GM23338 (cell line): Measurements from ENCODE around the gene ERC2. TPM values are rescaled to one million over a fixed set of nuclear protein-coding genes. Genes with fewer than 3 reads are reported as not detected.

Experiments used
- ATAC-seq: fragments of 200-7000 bp; cut with Tn5 transposase; 3 replicates; pipeline ENCODE4 v1.9.1; 2020
- DNase-seq: peaks from one replicate; pipeline ENCODE4 v3.0.0-alpha.2; 2015; ENCODE audit warnings: low spot score
- H2AFZ ChIP-seq: fragments of 200-600 bp; sonication (generic); 2 replicates; pipeline ENCODE4 v1.8.0; 2016; ENCODE audit warnings: antibody characterized with exemption, mild to moderate bottlenecking, moderate library complexity
- H3F3A ChIP-seq: fragments of 200-600 bp; sonication (generic); replicated peaks from 2 replicates; pipeline ENCODE4 v1.8.0; 2017; ENCODE audit warnings: antibody characterized with exemption, mixed run types, low read depth
- H3K27ac ChIP-seq: fragments of 200-600 bp; sonication (generic); 2 replicates; pipeline ENCODE4 v1.6.1; 2016; ENCODE audit warnings: low read depth
- H3K27me3 ChIP-seq: fragments of 200-600 bp; sonication (generic); 2 replicates; pipeline ENCODE4 v1.8.0; 2016; ENCODE audit warnings: mild to moderate bottlenecking, mixed run types, moderate library complexity; ENCODE audit not compliant: insufficient read depth
- H3K36me3 ChIP-seq: fragments of 200-600 bp; sonication (generic); 2 replicates; pipeline ENCODE4 v1.8.0; 2016; ENCODE audit warnings: mild to moderate bottlenecking; ENCODE audit not compliant: insufficient read depth
- H3K4me1 ChIP-seq: fragments of 200-600 bp; sonication (generic); 2 replicates; pipeline ENCODE4 v1.8.0; 2016; ENCODE audit warnings: mild to moderate bottlenecking, moderate library complexity; ENCODE audit not compliant: insufficient read depth
- H3K4me2 ChIP-seq: fragments of 200-600 bp; sonication (generic); 2 replicates; pipeline ENCODE4 v1.7.1; 2017; ENCODE audit warnings: mixed run types
- H3K4me3 ChIP-seq: fragments of 200-600 bp; sonication (generic); 2 replicates; pipeline ENCODE4 v1.6.1; 2016; ENCODE audit warnings: mixed run types
- H3K79me2 ChIP-seq: fragments of 200-600 bp; sonication (generic); replicated peaks from 2 replicates; pipeline ENCODE4 v1.8.0; 2017; ENCODE audit warnings: mild to moderate bottlenecking; ENCODE audit not compliant: insufficient read depth
- H3K9me2 ChIP-seq: fragments of 200-600 bp; sonication (generic); 2 replicates; pipeline ENCODE4 v1.8.0; 2017; ENCODE audit not compliant: insufficient read depth
- H4K20me1 ChIP-seq: fragments of 200-600 bp; sonication (generic); replicated peaks from 2 replicates; pipeline ENCODE4 v1.8.0; 2017; ENCODE audit warnings: mild to moderate bottlenecking; ENCODE audit not compliant: insufficient read depth
- H3K27ac Mint-ChIP-seq: 2 replicates; pipeline ENCODE4 v1.8.0; 2020; ENCODE audit warnings: inconsistent platforms, mild to moderate bottlenecking, moderate library complexity, mixed read lengths
- H3K27me3 Mint-ChIP-seq: 3 replicates; pipeline ENCODE4 v1.8.0; 2022; ENCODE audit warnings: low read depth, mild to moderate bottlenecking, moderate library complexity, mixed read lengths, inconsistent platforms; ENCODE audit not compliant: insufficient read depth, poor library complexity
- H3K36me3 Mint-ChIP-seq: 3 replicates; pipeline ENCODE4 v1.8.0; 2021; ENCODE audit warnings: low read depth, mild to moderate bottlenecking, inconsistent platforms, moderate library complexity, mixed read lengths
- H3K4me1 Mint-ChIP-seq: 3 replicates; pipeline ENCODE4 v1.8.0; 2020; ENCODE audit warnings: mild to moderate bottlenecking, inconsistent platforms, mixed read lengths
- H3K4me3 Mint-ChIP-seq: 3 replicates; pipeline ENCODE4 v1.8.0; 2021; ENCODE audit warnings: moderate library complexity, mild to moderate bottlenecking, inconsistent platforms, mixed read lengths
- H3K9me3 Mint-ChIP-seq: 3 replicates; pipeline ENCODE4 v1.8.0; 2020; ENCODE audit warnings: moderate library complexity, mild to moderate bottlenecking, inconsistent platforms, mixed read lengths
- CREB1 ChIP-seq: fragments of 250-450 bp; sonication (Bioruptor Pico); IDR thresholded peaks from 2 replicates; pipeline ENCODE4 v1.5.0; 2020; ENCODE audit warnings: low read depth, mild to moderate bottlenecking, moderate library complexity
- EZH2phosphoT487 ChIP-seq: fragments of 200-600 bp; sonication (generic); IDR thresholded peaks from one replicate; pipeline ENCODE4 v1.8.1; 2018; ENCODE audit warnings: antibody characterized with exemption; ENCODE audit not compliant: unreplicated experiment
- JUNB ChIP-seq: IDR thresholded peaks from one replicate; pipeline ENCODE4 v1.6.1; 2016; ENCODE audit warnings: antibody characterized with exemption; ENCODE audit not compliant: unreplicated experiment
- NANOG ChIP-seq: IDR thresholded peaks from 2 replicates; pipeline ENCODE4 v1.6.1; 2016; ENCODE audit warnings: antibody characterized with exemption, borderline replicate concordance
- POLR2AphosphoS5 ChIP-seq: IDR thresholded peaks from 2 replicates; pipeline ENCODE4 v1.6.1; 2016; ENCODE audit warnings: antibody characterized with exemption, low read depth
- STAT1 ChIP-seq: IDR thresholded peaks from one replicate; pipeline ENCODE4 v1.6.1; 2016; ENCODE audit warnings: antibody characterized with exemption; ENCODE audit not compliant: unreplicated experiment
- ZNF114 ChIP-seq: fragments of 250-450 bp; sonication (Bioruptor Pico); IDR thresholded peaks from 2 replicates; pipeline ENCODE4 v1.5.0; 2020; ENCODE audit warnings: mild to moderate bottlenecking, moderate library complexity
- ZNF331 ChIP-seq: fragments of 250-450 bp; sonication (Bioruptor Pico); IDR thresholded peaks from 2 replicates; pipeline ENCODE4 v1.5.0; 2020; ENCODE audit warnings: low read depth, mild to moderate bottlenecking, moderate library complexity
- ZNF462 ChIP-seq: fragments of 250-450 bp; sonication (Bioruptor Pico); IDR thresholded peaks from 2 replicates; pipeline ENCODE4 v1.5.0; 2020; ENCODE audit warnings: mild to moderate bottlenecking, moderate library complexity
- polyA plus RNA-seq: library from polyadenylated mRNA; unstranded; fragments of >200 nt; fragmentation: Nextera tagmentation; extraction: Ambion mirVana; gene quantifications from 2 replicates; pipeline ENCODE4 v1.2.1, GENCODE V29; 2016
- total RNA-seq: library from RNA; depleted of rRNA; stranded (reverse); fragments of >200 nt; shearing (Covaris generic); gene quantifications from 2 replicates; pipeline ENCODE4 v1.2.3, GENCODE V29; 2014
- TF ChIP-seq, protein P1 (sequence below), 2 experiments: fragments of 200-600 bp in 1 of 2; sonication (generic) in 1 of 2; conservative IDR thresholded peaks; 2 replicates each; pipeline versions ENCODE4 v1.5.1 to v1.6.1; 2016 to 2017; ENCODE audit warnings: antibody characterized with exemption in 2 of 2, low read depth in 2 of 2, mild to moderate bottlenecking in 2 of 2, moderate library complexity in 1 of 2
- TF ChIP-seq, protein P2 (sequence below): IDR thresholded peaks from 2 replicates; pipeline ENCODE4 v1.6.1; 2016; ENCODE audit warnings: antibody characterized with exemption
- TF ChIP-seq, protein P3 (sequence below): IDR thresholded peaks from one replicate; pipeline ENCODE4 v1.6.1; 2018; ENCODE audit warnings: antibody characterized with exemption; ENCODE audit not compliant: unreplicated experiment

ERC2 gene
- total and polyA plus RNA-seq, 2 experiments from 2014 or later: 11.8 to 13.7 TPM

- peaks cover 2% of the 10 kb centered on the region for H3K27me3 Mint-ChIP-seq
Observed at GRCh38 chr3:55779543-55779942, 688.7 kb downstream of the ERC2 start.

More at GRCh38 chr3:55779543-55779942, 688.7 kb downstream of the ERC2 start:
- ATAC-seq: no peak
- Histone ChIP-seq H3K4me2 (no peak overlapping the region), H3K27ac (no peak overlapping the region), H3K36me3 (no peaks in the 10 kb centered on the region), H3K79me2 (no peaks in the 10 kb centered on the region), H3K27me3 (no peaks in the 10 kb centered on the region), H3K4me1 (no peaks in the 10 kb centered on the region), H3K9me2 (peaks cover 6% of the 10 kb centered on the region), H3F3A (no peaks in the 10 kb centered on the region), H4K20me1 (0 out of 2 replicates have a peak, but pooled peaks cover under 1% of the 10 kb centered on the region), H2AFZ (no peak overlapping the region), H3K4me3 (no peak overlapping the region)
- H3K4me3 Mint-ChIP-seq: no peak overlapping the region
- no peak overlapping the region for H3K27ac Mint-ChIP-seq
- no peaks in the 10 kb centered on the region for H3K9me3 Mint-ChIP-seq
- peaks cover 4% of the 10 kb centered on the region; the same call in 2 of the 3 replicates for H3K4me1 Mint-ChIP-seq
- no peaks in the 10 kb centered on the region for H3K36me3 Mint-ChIP-seq
- TF ChIP-seq ZNF462 (no peak), EZH2phosphoT487 (no peak), CREB1 (CRISPR knock-in tag) (no peak), ZNF331 (no peak), NANOG (no peak), ZNF114 (CRISPR knock-in tag) (no peak), POLR2AphosphoS5 (no peak), JUNB (no peak), STAT1 (no peak)
- TF ChIP-seq, protein P1, sequence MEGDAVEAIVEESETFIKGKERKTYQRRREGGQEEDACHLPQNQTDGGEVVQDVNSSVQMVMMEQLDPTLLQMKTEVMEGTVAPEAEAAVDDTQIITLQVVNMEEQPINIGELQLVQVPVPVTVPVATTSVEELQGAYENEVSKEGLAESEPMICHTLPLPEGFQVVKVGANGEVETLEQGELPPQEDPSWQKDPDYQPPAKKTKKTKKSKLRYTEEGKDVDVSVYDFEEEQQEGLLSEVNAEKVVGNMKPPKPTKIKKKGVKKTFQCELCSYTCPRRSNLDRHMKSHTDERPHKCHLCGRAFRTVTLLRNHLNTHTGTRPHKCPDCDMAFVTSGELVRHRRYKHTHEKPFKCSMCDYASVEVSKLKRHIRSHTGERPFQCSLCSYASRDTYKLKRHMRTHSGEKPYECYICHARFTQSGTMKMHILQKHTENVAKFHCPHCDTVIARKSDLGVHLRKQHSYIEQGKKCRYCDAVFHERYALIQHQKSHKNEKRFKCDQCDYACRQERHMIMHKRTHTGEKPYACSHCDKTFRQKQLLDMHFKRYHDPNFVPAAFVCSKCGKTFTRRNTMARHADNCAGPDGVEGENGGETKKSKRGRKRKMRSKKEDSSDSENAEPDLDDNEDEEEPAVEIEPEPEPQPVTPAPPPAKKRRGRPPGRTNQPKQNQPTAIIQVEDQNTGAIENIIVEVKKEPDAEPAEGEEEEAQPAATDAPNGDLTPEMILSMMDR (conservative IDR thresholded peaks at IDR 0.05; ENCODE audit: low read depth in 2 of 2): no peak
- TF ChIP-seq, protein P2, sequence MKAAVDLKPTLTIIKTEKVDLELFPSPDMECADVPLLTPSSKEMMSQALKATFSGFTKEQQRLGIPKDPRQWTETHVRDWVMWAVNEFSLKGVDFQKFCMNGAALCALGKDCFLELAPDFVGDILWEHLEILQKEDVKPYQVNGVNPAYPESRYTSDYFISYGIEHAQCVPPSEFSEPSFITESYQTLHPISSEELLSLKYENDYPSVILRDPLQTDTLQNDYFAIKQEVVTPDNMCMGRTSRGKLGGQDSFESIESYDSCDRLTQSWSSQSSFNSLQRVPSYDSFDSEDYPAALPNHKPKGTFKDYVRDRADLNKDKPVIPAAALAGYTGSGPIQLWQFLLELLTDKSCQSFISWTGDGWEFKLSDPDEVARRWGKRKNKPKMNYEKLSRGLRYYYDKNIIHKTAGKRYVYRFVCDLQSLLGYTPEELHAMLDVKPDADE: no peak
- TF ChIP-seq, protein P3, sequence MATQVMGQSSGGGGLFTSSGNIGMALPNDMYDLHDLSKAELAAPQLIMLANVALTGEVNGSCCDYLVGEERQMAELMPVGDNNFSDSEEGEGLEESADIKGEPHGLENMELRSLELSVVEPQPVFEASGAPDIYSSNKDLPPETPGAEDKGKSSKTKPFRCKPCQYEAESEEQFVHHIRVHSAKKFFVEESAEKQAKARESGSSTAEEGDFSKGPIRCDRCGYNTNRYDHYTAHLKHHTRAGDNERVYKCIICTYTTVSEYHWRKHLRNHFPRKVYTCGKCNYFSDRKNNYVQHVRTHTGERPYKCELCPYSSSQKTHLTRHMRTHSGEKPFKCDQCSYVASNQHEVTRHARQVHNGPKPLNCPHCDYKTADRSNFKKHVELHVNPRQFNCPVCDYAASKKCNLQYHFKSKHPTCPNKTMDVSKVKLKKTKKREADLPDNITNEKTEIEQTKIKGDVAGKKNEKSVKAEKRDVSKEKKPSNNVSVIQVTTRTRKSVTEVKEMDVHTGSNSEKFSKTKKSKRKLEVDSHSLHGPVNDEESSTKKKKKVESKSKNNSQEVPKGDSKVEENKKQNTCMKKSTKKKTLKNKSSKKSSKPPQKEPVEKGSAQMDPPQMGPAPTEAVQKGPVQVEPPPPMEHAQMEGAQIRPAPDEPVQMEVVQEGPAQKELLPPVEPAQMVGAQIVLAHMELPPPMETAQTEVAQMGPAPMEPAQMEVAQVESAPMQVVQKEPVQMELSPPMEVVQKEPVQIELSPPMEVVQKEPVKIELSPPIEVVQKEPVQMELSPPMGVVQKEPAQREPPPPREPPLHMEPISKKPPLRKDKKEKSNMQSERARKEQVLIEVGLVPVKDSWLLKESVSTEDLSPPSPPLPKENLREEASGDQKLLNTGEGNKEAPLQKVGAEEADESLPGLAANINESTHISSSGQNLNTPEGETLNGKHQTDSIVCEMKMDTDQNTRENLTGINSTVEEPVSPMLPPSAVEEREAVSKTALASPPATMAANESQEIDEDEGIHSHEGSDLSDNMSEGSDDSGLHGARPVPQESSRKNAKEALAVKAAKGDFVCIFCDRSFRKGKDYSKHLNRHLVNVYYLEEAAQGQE: no peak
- DNase-seq: no peak
